SK-N-SH (cell line): ENCODE results near the gene KLF13.

Source experiments
- NFIC ChIP-seq: IDR thresholded peaks from 2 replicates; pipeline ENCODE4 v1.4.0; 2012; ENCODE audit warnings: borderline replicate concordance
- POLR2AphosphoS5 ChIP-seq: IDR thresholded peaks from 2 replicates; pipeline ENCODE4 v1.6.1; 2012; ENCODE audit warnings: low read depth, low read length
- RAD21 ChIP-seq: IDR thresholded peaks from 2 replicates; pipeline ENCODE4 v1.6.1; 2012; ENCODE audit warnings: mild to moderate bottlenecking, low read length
- USF2 ChIP-seq: fragments of 150-350 bp; IDR thresholded peaks from 2 replicates; pipeline ENCODE4 v1.6.1; 2017; ENCODE audit warnings: antibody characterized with exemption, low read length, low read depth, borderline replicate concordance

DNA sequence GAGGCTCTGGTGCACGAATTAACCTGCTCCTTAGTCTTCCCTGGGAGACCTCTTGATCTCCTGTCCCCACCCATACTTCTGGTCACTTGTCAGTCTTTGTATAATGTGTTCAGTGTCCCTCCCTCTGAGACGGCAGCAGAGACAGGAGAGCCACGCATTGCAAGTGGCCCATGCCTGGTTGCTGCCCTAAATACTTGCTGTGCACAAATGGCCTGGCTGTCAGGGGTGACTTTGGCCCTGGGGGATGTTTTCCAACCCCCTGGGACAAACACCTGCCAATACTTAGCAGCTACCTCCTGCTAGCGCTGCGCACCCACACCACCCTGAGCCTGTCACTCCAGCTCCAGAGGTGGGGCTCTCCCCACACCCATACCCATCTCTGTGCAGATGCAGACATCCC, 17.2 kb downstream of the KLF13 start:
- no peak for TF ChIP-seq RAD21
- TF ChIP-seq USF2: no peak
- TF ChIP-seq NFIC: no peak
- no peak for TF ChIP-seq POLR2AphosphoS5
